AG04449 (cell line): ENCODE measurements around the gene CEP135.

Experiments
- CTCF ChIA-PET: fragments of 350-600 bp; formaldehyde crosslinking; extraction: SDS; loops from one replicate; lab custom pipeline; 2021; ENCODE audit warnings: antibody characterized with exemption; lab: Yijun Ruan, JAX
- POLR2A ChIA-PET: fragments of 400-600, 350-600 bp; formaldehyde crosslinking; extraction: SDS; loops from one replicate; lab custom pipeline; 2020; ENCODE audit warnings: antibody characterized with exemption, inconsistent platforms; lab: Yijun Ruan, JAX
- DNase-seq: peaks from one replicate; pipeline ENCODE4 v3.0.0-alpha.2; 2010; ENCODE audit warnings: low read depth, low spot score
- H3K4me3 ChIP-seq: 2 replicates; pipeline ENCODE4 v1.5.1; 2011; ENCODE audit warnings: low read depth, mild to moderate bottlenecking, control low read depth, low read length
- CTCF ChIP-seq: IDR thresholded peaks from one replicate; pipeline ENCODE4 v1.5.1; 2011; ENCODE audit warnings: mild to moderate bottlenecking, moderate library complexity, low read length, control low read depth, inconsistent platforms; ENCODE audit not compliant: insufficient read depth; ENCODE audit errors: missing control alignments

CEP135 gene

GRCh38 chr4:56051710-56052075 is 102.9 kb downstream of the CEP135 start:
- no peak overlapping the region for H3K4me3 ChIP-seq
- no peak for DNase-seq
- ChIA-PET POLR2A (no interaction called here), CTCF (no interaction called here)
- no peak for TF ChIP-seq CTCF

GRCh38 chr4:56052481-56052880 is 103.7 kb downstream of the CEP135 start:
- DNase-seq, result no peak
- TF ChIP-seq CTCF, result no peak
- ChIA-PET POLR2A (no interaction called here), CTCF (no interaction called here)
- no peak overlapping the region for H3K4me3 ChIP-seq

GRCh38 chr4:56052966-56053365 is 104.2 kb downstream of the CEP135 start:
- POLR2A ChIA-PET, result no interaction called here
- CTCF ChIA-PET, result no interaction called here
- no peak for TF ChIP-seq CTCF
- DNase-seq, result no peak
- no peak overlapping the region for H3K4me3 ChIP-seq

- TF ChIP-seq CTCF, result no peak
- CTCF ChIA-PET, result no interaction called here
- no peak for DNase-seq
- POLR2A ChIA-PET, result no interaction called here
- H3K4me3 ChIP-seq, result no peak overlapping the region
Observed at GRCh38 chr4:56055027-56055977, 106.6 kb downstream of the CEP135 start.

GRCh38 chr4:56055991-56056390 is 107.2 kb downstream of the CEP135 start:
- TF ChIP-seq CTCF, result no peak
- CTCF ChIA-PET, result no interaction called here
- H3K4me3 ChIP-seq, result no peak overlapping the region
- POLR2A ChIA-PET, result no interaction called here
- DNase-seq, result no peak

- ChIA-PET POLR2A (no interaction called here), CTCF (no interaction called here)
- no peak for TF ChIP-seq CTCF
Observed at GRCh38 chr4:56058555-56058954, 109.8 kb downstream of the CEP135 start.

More at GRCh38 chr4:56058555-56058954, 109.8 kb downstream of the CEP135 start:
- no peak overlapping the region for H3K4me3 ChIP-seq
- DNase-seq, result no peak
